ENCODE results near the gene MCF2L.

Gene MCF2L

GRCh38 chr13:112999414-113000177 lies 30.6 kb downstream of the MCF2L start:
- TF ChIP-seq, protein P1, sequence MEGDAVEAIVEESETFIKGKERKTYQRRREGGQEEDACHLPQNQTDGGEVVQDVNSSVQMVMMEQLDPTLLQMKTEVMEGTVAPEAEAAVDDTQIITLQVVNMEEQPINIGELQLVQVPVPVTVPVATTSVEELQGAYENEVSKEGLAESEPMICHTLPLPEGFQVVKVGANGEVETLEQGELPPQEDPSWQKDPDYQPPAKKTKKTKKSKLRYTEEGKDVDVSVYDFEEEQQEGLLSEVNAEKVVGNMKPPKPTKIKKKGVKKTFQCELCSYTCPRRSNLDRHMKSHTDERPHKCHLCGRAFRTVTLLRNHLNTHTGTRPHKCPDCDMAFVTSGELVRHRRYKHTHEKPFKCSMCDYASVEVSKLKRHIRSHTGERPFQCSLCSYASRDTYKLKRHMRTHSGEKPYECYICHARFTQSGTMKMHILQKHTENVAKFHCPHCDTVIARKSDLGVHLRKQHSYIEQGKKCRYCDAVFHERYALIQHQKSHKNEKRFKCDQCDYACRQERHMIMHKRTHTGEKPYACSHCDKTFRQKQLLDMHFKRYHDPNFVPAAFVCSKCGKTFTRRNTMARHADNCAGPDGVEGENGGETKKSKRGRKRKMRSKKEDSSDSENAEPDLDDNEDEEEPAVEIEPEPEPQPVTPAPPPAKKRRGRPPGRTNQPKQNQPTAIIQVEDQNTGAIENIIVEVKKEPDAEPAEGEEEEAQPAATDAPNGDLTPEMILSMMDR (IDR thresholded peaks at IDR 0.05; ENCODE audit: low read depth, low read length, missing control alignments), result no peak
- DNase-seq (ENCODE audit: low read depth), result no peak
- in situ Hi-C loops (cut with HindIII; ENCODE audit: low sequenced_read_pairs), result no loop called here
- no peak overlapping the region for H3K4me3 ChIP-seq (ENCODE audit: low read depth, low read length)

DNA sequence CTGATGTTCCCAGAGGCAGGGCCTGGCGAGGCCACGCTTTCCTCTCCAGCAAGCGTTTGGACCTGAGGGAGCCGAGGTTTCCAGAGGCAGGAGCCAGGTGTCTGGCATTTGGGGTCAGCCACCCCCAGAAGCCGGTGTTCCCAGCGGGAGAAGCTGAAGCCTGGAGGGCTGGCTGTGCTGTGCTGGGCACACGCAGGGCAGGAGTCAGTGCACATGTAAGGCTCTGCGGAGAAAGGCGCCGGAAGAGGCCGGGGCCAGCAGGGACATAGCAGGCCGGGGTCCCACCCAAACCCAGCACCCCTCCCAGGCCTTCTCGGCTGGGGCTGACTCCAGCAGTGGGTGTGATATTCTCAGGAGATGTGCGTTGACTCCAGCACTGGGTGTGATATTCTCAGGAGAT lies 31.6 kb downstream of the MCF2L start:
- no peak for DNase-seq (ENCODE audit: low read depth)
- in situ Hi-C loops (cut with HindIII; ENCODE audit: low sequenced_read_pairs), result no loop called here
- no peak overlapping the region for H3K4me3 ChIP-seq (ENCODE audit: low read depth, low read length)
- TF ChIP-seq, protein P1 (IDR thresholded peaks at IDR 0.05; ENCODE audit: low read depth, low read length, missing control alignments), result no peak

- no peak overlapping the region for H3K4me3 ChIP-seq (ENCODE audit: low read depth, low read length)
- in situ Hi-C loops (cut with HindIII; ENCODE audit: low sequenced_read_pairs), result no loop called here
- TF ChIP-seq, protein P1 (IDR thresholded peaks at IDR 0.05; ENCODE audit: low read depth, low read length, missing control alignments), result no peak
- no peak for DNase-seq (ENCODE audit: low read depth)
Observed at GRCh38 chr13:113001241-113002140, 32.5 kb downstream of the MCF2L start.

DNA sequence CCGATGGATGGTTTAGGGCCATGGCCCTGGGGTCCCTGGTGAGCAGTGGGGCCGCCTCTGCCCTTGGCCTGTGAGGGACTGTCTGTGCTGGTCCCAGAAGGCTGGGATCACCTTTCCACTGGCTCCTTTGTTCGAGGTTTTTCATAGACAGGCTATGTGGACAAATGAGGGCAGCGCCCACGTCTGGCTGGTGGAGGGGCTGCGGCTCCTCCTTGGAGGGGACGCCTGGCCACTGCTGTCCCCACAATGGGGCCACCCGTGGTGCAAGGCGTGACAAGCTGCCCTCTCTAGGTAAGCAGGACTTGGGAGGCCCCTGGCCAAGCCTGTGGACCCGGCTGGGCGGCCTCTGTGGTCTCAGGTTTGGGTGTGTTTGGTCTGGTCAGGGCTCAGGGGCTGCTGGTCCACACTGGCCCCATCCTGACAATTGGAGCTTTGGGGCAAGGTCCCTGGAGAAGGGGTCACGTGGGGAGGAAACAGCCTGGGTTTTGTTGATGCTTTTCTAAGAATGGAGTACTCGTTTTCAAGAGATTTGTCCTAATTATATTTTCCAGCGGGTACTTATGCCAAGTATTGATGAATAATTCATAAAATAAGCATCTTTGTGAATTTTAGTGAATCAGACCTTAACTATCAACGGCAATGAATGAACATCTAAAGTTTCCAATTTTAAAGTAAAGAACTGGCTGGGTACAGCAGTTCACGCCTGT lies 33.3 kb downstream of the MCF2L start:
- in situ Hi-C loops (cut with HindIII; ENCODE audit: low sequenced_read_pairs), result no loop called here
- no peak for DNase-seq (ENCODE audit: low read depth)
- H3K4me3 ChIP-seq (ENCODE audit: low read depth, low read length), result no peak overlapping the region

DNA sequence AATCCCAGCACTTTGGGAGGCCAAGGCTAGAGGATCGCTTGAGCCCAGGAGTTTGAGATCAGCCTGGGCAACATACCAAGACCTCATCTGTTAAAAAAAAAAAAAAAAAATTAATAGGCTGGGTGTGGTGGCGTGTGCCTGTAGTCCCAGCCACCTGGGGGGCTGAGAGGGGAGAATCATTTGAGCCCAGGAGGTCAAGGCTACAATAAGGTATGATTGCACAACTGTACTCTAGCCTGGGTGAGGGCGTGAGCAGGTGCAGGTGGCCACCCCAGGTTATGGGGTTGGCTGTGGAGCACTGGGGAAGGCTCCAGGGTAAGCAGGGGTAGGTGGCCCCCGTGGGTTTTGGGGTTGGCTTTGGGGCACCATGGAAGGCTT lies 33.9 kb downstream of the MCF2L start:
- no peak for DNase-seq (ENCODE audit: low read depth)
- in situ Hi-C loops (cut with HindIII; ENCODE audit: low sequenced_read_pairs), result no loop called here
- TF ChIP-seq, protein P1 (IDR thresholded peaks at IDR 0.05; ENCODE audit: low read depth, low read length, missing control alignments), result no peak
- H3K4me3 ChIP-seq (ENCODE audit: low read depth, low read length), result no peak overlapping the region

More for the DNA sequence above, 33.3 kb downstream of the MCF2L start:
- TF ChIP-seq, protein P1 (IDR thresholded peaks at IDR 0.05; ENCODE audit: low read depth, low read length, missing control alignments), result peak; percentile 33

GRCh38 chr13:113004126-113004525 lies 35.1 kb downstream of the MCF2L start:
- TF ChIP-seq, protein P1 (IDR thresholded peaks at IDR 0.05; ENCODE audit: low read depth, low read length, missing control alignments), result no peak
- no peak for DNase-seq (ENCODE audit: low read depth)
- in situ Hi-C loops (cut with HindIII; ENCODE audit: low sequenced_read_pairs), result no loop called here
- no peak overlapping the region for H3K4me3 ChIP-seq (ENCODE audit: low read depth, low read length)

Measured in astrocyte of the cerebellum (primary cell).